GM21360 (cell line): ENCODE results near the gene IFRD2.
"Not testable (repeated sequence)": the region's sequence is repeated elsewhere in the genome, so short reads cannot be mapped to it uniquely, and the experiment has no call there.

Experiments
- ATAC-seq: cut with Tn5 transposase; IDR thresholded peaks from one replicate; pipeline ENCODE4 v1.9.1; 2021; ENCODE audit warnings: mild to moderate bottlenecking, moderate library complexity; ENCODE audit not compliant: unreplicated experiment

The IFRD2 gene

GRCh38 chr3:50255251-50255615, 37.0 kb downstream of the IFRD2 start:
- ATAC-seq, result no peak

DNA sequence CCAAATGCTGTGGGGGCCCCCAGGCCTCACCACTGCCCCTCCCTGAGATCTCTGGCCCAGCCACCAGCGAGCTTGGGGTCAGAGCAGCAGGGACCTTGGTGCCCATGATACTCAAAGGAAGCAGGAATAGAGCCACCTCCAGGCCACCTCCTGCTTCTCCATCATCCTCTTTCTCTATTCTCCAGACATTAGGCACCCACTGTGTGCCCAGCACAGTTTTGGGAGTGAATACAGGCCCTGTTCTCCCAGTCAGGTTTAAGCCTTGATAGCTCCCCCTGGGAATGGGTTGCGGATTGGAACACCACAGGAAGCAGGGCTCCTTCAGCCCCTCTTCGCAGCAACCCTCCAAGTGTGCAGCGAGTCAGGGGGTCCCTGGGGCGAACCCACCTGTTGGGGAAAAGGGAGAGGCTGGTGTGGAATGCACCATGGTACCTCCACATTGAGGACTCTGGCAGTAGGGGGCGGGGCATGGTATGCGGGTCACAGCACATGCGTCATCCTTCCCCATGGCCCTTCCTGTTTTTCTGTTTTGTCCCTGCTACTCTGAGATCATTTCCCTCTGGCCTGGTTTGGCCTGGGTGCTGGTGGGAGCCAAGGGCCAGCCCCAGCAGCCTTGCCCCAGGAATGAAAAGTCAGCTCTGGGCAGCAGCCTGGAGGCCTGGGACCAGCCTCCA, 37.5 kb downstream of the IFRD2 start:
- no peak for ATAC-seq

GRCh38 chr3:50251220-50251619, 41.0 kb downstream of the IFRD2 start:
- ATAC-seq, result no peak

DNA sequence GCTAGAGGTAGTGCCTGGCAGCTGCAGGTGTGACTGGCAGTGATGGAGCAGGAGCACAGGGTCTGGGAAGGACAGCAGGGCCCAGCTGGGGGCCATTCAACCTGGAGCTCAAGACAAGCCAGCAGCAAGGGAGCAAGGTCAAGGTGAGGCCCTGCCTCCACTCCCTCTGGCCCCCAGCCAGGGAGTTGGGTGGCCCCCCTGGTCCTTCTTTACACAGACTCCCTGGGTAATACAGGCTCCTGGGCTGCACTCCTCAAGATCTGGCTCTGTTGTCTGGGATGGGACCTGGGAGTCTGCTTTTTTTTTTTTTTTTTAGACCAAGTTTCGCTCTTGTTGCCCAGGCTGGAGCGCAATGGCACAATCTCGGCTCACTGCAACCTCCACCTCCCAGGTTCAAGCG, 41.7 kb downstream of the IFRD2 start:
- ATAC-seq, result no peak

- ATAC-seq, result no peak
Observed at GRCh38 chr3:50249457-50249856, 42.8 kb downstream of the IFRD2 start.

DNA sequence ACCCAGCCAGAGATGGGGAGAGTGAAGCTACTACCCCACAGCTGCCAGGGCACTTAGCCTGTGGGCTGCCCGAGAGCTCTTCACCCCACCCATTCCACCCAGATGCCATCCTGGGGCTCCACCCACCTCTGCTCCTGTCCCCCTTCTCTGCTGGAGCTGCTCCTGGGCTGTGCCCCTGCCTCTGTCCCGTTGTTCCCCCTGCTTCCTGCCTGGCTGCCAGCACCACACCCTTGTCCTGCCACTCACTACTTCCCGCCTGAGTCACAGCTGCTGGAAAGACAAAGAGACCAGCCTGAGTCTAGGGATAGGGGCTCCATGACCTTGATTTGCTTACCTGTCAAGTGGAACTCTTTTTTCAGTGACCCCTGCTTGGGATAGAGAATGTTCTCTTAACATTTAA, 43.8 kb downstream of the IFRD2 start:
- ATAC-seq, result no peak

GRCh38 chr3:50246517-50246954, 45.7 kb downstream of the IFRD2 start:
- ATAC-seq, result no peak

- ATAC-seq, result peak; percentile 66
Observed at GRCh38 chr3:50245831-50246516, 46.3 kb downstream of the IFRD2 start.

DNA sequence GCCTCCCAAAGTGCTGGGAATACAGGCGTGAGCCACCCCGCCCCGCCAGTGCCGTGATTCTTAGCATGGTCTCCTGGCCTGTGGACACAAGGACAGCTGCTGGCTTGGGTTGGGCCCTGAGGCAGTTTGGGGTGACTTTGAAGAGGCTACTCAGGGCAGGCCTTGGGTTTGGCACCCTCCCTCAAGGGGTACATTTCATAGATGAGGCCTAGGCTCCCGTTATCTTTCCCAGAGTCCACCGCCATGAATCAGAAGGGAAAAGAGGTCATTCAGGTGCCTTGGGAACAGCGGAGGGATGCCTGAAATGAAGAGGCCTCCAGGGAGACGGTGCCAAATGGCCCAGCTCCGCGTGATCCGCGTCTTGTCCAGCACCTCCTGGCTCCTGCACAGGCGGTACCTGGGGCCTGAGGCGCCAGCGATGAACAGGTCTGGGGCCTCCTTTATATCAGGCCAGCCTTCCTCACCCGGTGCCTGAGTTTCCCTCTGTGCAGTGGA, 46.9 kb downstream of the IFRD2 start:
- no peak for ATAC-seq

GRCh38 chr3:50244813-50245212, 47.4 kb downstream of the IFRD2 start:
- not testable (repeated sequence) for ATAC-seq

DNA sequence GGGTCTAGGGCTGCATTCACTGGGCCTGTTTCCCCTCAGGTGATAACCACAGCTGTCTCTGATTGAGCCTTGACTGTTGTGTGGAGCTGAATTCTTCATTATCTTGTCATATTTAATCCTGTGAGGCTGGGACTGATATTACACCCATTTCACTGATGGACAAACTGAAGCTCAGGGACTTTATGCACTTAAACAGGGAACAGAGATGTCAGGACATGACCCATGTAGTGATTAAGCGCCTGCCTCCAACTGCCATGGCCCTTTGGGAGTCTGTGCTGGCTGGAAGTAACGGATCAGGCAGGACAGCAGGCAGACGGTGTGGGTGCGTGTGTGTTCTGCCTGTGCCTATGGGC, 48.7 kb downstream of the IFRD2 start:
- no peak for ATAC-seq

GRCh38 chr3:50242851-50243542, 49.2 kb downstream of the IFRD2 start:
- no peak for ATAC-seq

DNA sequence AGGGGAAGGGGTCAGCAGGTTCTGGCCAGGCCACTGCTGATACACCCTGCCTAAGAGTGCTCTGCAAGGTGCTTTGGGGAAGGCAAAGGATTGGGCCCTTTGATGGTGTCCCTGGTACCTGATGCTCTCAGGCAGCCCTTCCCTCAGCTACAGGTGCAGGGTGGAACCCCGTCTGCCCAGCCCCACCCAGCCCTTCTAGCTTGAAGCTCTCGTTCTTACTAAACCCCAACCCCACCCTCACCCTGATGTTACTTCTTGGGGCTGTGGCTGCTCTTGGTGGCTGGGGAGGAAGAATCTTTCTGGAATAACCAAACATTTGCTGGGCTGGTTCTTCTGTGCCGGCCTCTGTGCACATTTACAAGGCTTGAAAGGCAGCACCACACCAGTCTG, 49.9 kb downstream of the IFRD2 start:
- no peak for ATAC-seq

DNA sequence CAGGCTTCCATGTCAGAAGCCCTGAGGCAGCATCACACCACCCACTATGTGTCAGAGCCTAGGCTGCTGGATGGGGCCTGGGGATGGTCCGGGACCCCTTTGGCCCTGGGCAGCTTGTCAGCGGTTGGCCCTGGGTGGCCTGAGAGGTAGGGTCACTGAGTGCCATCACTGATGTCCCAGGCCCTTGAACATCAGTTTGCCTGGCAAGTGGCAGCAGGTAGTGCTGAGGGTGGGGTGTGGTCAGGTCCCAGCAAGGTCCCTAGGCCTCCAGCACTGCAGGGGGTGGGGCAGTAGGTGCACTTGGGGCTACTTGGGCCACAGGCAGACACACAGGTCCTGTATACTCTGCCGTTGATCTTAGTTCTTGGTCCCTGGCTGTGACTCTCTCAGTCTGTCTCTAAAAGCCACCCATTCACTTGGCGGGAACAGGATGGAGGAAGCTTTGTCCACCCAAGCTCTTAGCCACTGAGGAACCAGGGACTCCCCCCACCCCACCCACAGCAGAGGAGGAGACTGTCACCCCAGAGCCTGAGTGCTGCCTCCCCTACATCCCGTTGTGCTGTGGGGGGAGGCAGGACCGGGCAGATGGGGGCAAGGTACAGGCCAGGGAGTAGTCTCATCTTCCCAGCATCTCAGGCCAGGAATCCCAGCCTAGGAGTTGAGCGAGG, 50.4 kb downstream of the IFRD2 start:
- no peak for ATAC-seq

- no peak for ATAC-seq
Observed at GRCh38 chr3:50241163-50241562, 51.1 kb downstream of the IFRD2 start.

- no peak for ATAC-seq
Observed at GRCh38 chr3:50239649-50240048, 52.6 kb downstream of the IFRD2 start.

GRCh38 chr3:50238549-50239026, 53.6 kb downstream of the IFRD2 start:
- ATAC-seq, result no peak

- ATAC-seq, result peak; percentile 34
Observed at GRCh38 chr3:50237754-50238548, 54.3 kb downstream of the IFRD2 start.
